Epithelial cell of proximal tubule (primary cell): ENCODE data around the gene OPCML. TPM values are rescaled to one million over a fixed set of nuclear protein-coding genes. Genes with fewer than 3 reads are reported as not detected.

Experiments
- DNase-seq: peaks from one replicate; pipeline ENCODE4 v3.0.0-alpha.2; 2011; ENCODE audit warnings: low read depth
- H3K4me3 ChIP-seq: 2 replicates; pipeline ENCODE4 v1.5.1; 2011; ENCODE audit warnings: low read depth, mild to moderate bottlenecking, low read length
- CTCF ChIP-seq: conservative IDR thresholded peaks from 2 replicates; pipeline ENCODE4 v1.5.1; 2012; ENCODE audit warnings: low read depth, mild to moderate bottlenecking, low read length
- total RNA-seq: library from RNA; depleted of rRNA; stranded (reverse); fragments of >200 nt; gene quantifications from 2 replicates; pipeline ENCODE4 v1.2.3, GENCODE V29; 2015

OPCML gene
- total RNA-seq, 1 donor from 2014 or later = not detected

- no peak overlapping the region for H3K4me3 ChIP-seq
- TF ChIP-seq CTCF = no peak
Observed at GRCh38 chr11:133081020-133081419, 451.3 kb downstream of the OPCML start.

GRCh38 chr11:133078591-133079404 lies 453.5 kb downstream of the OPCML start:
- peak; percentile 9 for DNase-seq
- peak; percentile 81 for TF ChIP-seq CTCF
- H3K4me3 ChIP-seq = no peak overlapping the region

More at GRCh38 chr11:133081020-133081419, 451.3 kb downstream of the OPCML start:
- DNase-seq = no peak

- no peak overlapping the region for H3K4me3 ChIP-seq
- TF ChIP-seq CTCF = no peak
- DNase-seq = no peak
Observed at GRCh38 chr11:133078012-133078411, 454.3 kb downstream of the OPCML start.

GRCh38 chr11:133075351-133075750 lies 456.9 kb downstream of the OPCML start:
- no peak overlapping the region for H3K4me3 ChIP-seq
- TF ChIP-seq CTCF = no peak
- no peak for DNase-seq

- no peak for TF ChIP-seq CTCF
- DNase-seq = no peak
- H3K4me3 ChIP-seq = no peak overlapping the region
Observed at GRCh38 chr11:133072858-133073582, 459.3 kb downstream of the OPCML start.

GRCh38 chr11:133072378-133072777 lies 459.9 kb downstream of the OPCML start:
- no peak overlapping the region for H3K4me3 ChIP-seq
- no peak for DNase-seq
- TF ChIP-seq CTCF = no peak

- no peak for DNase-seq
- H3K4me3 ChIP-seq = no peak overlapping the region
- no peak for TF ChIP-seq CTCF
Observed at GRCh38 chr11:133070791-133071190, 461.5 kb downstream of the OPCML start.
